Coronary artery (tissue), 2 donors: ENCODE measurements around the gene TUBB6.

ENCODE experiments used
- DNase-seq: peaks from one replicate; pipeline ENCODE4 v3.0.0-alpha.2; 2017; ENCODE audit warnings: low spot score
- H3K27ac ChIP-seq, 2 donors: fragments of 200-600 bp; sonication (generic); one replicate each; pipeline ENCODE4 v1.5.1; 2016 to 2019
- H3K4me3 ChIP-seq: fragments of 200-600 bp; sonication (generic); 2 replicates; pipeline ENCODE4 v1.5.1; 2016; ENCODE audit warnings: mild to moderate bottlenecking, moderate library complexity
- TF ChIP-seq, protein P1 (sequence below): fragments of 200-600 bp; sonication (generic); IDR thresholded peaks from one replicate; pipeline ENCODE4 v1.5.1; 2019; ENCODE audit warnings: antibody characterized with exemption

TUBB6 gene

DNA sequence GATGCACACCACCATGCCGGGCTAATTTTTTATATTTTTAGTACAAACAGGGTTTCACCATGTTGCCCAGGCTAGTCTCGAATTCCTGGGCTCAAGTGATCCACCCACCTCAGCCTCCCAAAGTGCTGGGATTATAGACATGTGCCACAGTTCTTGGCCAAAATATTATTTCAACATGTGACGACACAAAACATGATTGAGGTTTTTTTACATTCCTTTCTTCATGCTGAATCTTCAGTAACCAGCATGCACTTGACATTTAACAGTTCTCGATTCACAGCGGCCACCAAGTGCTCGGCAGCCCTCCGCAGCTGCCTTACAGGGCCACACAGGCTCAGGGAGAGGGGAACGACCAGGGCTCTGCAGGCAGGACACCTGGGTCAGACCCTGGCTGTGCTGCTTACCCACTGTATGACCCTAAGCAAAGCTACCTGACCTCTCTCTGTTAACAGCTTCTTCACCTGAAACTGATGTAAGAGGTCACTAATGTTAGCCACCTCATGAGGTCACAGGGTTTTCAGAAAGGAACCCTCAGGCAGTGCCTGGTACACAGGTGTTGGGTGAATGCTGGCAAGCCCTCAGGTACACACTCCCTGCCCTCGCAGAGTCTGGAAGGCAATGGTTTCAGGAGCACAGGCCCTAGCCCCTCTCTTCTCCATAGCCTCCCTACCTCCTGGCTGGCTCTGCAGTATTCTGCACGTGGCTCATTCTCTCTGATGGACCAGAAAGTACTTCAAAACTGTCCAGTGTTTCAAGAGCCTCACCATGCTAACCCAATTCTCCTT lies 25.7 kb downstream of the TUBB6 start:
- DNase-seq: no peak
- no peak overlapping the region for H3K4me3 ChIP-seq
- H3K27ac ChIP-seq: no peak overlapping the region
- TF ChIP-seq, protein P1, sequence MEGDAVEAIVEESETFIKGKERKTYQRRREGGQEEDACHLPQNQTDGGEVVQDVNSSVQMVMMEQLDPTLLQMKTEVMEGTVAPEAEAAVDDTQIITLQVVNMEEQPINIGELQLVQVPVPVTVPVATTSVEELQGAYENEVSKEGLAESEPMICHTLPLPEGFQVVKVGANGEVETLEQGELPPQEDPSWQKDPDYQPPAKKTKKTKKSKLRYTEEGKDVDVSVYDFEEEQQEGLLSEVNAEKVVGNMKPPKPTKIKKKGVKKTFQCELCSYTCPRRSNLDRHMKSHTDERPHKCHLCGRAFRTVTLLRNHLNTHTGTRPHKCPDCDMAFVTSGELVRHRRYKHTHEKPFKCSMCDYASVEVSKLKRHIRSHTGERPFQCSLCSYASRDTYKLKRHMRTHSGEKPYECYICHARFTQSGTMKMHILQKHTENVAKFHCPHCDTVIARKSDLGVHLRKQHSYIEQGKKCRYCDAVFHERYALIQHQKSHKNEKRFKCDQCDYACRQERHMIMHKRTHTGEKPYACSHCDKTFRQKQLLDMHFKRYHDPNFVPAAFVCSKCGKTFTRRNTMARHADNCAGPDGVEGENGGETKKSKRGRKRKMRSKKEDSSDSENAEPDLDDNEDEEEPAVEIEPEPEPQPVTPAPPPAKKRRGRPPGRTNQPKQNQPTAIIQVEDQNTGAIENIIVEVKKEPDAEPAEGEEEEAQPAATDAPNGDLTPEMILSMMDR: no peak

DNA sequence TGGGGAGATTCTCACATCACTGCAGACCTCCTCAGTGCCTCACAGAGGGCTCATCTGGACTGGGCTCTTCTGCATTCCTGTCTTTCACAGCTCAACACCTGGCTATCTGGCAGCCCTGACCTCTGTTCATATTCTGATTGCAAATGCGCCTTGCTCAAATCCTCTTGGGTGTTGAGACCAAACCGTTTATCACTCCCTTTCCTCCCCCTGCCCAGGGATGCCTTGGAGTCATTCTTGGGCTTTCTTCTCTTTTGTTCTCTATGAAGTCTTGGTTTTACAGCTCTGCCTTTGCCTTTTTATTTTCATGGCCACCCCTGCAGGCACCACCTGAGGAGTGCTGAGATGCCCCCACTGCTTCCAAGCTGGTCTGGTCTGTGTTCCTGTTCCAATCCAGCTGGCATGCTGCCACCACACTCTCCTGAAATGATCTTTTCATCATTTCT lies 26.3 kb downstream of the TUBB6 start:
- Histone ChIP-seq H3K4me3 (no peak overlapping the region), H3K27ac (no peak overlapping the region)
- TF ChIP-seq, protein P1: no peak
- DNase-seq: no peak

DNA sequence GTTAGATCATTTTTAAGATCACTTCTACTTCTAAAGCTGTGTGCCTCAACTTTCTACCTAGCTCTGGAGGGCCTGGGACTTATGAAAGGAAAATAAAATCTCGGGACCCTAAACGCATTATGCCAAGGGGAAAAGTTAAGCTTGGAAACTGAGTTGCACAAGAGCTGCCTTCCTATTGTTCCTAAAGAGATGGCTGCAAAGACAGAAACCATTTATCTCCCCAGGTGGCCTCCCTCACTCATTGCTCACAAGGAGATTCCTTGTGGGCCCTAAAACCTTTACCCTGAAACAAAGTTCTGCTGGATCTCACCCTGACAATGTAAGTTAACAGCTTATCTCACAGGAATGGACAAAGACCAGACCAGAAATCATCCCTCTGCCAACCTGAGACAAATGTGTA lies 26.8 kb downstream of the TUBB6 start:
- TF ChIP-seq, protein P1: no peak
- Histone ChIP-seq H3K27ac (no peak overlapping the region), H3K4me3 (no peak overlapping the region)
- DNase-seq: no peak

DNA sequence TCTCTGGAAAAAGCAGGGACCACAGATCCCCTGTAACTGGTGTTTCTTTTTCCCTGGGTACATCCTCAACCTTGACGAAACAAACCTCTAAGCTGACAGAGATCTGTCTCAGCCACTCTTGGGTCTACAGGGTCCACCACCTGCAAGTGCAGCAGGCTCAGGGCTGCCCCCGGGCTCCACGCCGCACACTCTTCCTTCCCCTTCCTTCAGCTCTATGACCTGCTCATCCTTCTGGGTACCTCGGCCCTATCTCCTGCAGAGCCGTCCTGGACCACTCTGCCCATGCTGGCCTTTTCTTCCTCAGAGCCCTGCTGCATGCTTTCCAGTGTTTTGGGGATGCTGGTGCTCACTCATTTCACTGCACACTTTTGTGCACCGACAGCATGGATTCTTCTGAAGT lies 27.5 kb downstream of the TUBB6 start:
- TF ChIP-seq, protein P1: no peak
- no peak for DNase-seq
- H3K27ac ChIP-seq: no peak overlapping the region
- no peak overlapping the region for H3K4me3 ChIP-seq

DNA sequence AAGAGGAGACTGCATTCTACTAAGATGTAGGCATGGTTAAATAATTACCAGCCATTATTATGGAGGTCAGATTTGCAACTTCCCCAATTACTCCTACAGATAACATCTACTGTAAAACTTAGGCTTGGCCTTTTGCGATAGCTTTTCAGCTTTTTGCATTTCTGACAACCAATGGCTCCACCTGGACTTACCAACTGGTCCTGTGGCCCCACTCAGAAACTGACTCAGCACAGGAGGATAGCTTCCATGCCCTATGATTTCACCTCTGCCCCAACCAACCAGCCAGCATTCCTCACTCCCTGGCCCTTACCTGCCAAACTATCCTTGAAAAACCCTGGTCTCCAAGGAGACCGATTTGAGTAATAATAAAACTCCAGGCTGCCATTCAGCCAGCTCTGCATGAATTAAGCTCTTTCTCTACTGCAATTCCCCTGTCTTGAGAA lies 28.2 kb downstream of the TUBB6 start:
- DNase-seq: no peak
- TF ChIP-seq, protein P1: no peak
- Histone ChIP-seq H3K27ac (no peak overlapping the region), H3K4me3 (no peak overlapping the region)

DNA sequence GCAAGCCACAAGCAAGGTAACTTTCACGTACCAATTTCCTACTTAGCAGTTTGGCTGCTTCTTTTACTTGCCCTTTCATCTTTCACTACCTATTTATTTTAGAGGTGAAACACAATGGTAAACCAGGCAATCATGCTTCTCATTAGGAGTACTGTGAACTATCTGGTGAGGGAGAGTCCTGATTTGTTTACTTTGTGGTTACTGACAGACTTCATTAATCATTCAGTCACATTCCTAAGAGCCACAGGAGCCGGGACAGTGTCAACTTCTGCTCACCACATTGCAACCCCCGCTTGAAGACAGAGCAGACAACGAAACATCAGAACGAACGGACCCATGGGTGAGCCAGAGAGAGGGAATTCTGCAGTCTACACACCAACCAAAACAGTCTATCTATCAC lies 28.8 kb downstream of the TUBB6 start:
- no peak for DNase-seq
- TF ChIP-seq, protein P1: no peak
- Histone ChIP-seq H3K27ac (no peak overlapping the region), H3K4me3 (no peak overlapping the region)

DNA sequence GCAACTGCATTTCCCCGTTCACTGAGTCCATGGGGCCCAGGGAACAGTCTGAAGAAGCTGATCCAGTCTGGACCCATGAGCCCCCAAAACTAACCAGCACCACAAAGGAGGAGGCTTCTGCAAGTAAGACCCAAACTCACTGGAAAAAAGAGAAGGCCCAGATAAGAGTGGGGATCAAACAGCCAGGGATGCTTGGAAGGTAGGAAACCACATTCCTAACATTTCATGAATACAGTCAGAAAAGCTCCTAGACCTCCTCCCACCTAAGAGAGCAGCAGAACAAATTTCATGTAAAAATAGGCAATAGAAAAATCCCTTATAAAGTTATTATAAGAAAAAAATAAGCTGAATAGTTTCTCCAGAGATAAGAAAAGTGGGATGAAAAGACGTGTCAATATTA lies 30.3 kb downstream of the TUBB6 start:
- Histone ChIP-seq H3K4me3 (no peak overlapping the region), H3K27ac (no peak overlapping the region)
- TF ChIP-seq, protein P1: no peak
- no peak for DNase-seq
